Spleen (tissue), 11 donors: ENCODE data around the gene GABRG1. TPM values are rescaled to one million over a fixed set of nuclear protein-coding genes. Genes with fewer than 3 reads are reported as not detected.

Experiments used
- DNase-seq: peaks from one replicate; pipeline ENCODE4 v3.0.0-alpha.2; 2020
- H3K27ac ChIP-seq, 8 donors: fragments of 200-600 bp; sonication (generic) in 7 of 8; 1 replicate in 4 of 8; 2 replicates in 4 of 8; pipeline versions ENCODE4 v1.5.0 to v1.8.0; 2016 to 2021; ENCODE audit warnings: inconsistent platforms in 4 of 8, mild to moderate bottlenecking in 4 of 8, moderate library complexity in 1 of 8
- H3K27me3 ChIP-seq, 7 donors: fragments of 200-600 bp; sonication (generic) in 6 of 7; replicated peaks in 1 of 7; 1 replicate in 4 of 7; 2 replicates in 3 of 7; pipeline versions ENCODE4 v1.5.0 to v1.8.0; 2016 to 2021; ENCODE audit warnings: inconsistent platforms in 3 of 7, mild to moderate bottlenecking in 1 of 7
- H3K36me3 ChIP-seq, 6 donors: fragments of 200-600 bp; sonication (generic) in 5 of 6; 1 replicate in 4 of 6; 2 replicates in 2 of 6; pipeline versions ENCODE4 v1.5.0 to v1.8.0; 2016 to 2021; ENCODE audit warnings: inconsistent platforms in 2 of 6
- H3K4me1 ChIP-seq, 6 donors: fragments of 200-600 bp; sonication (generic) in 5 of 6; 1 replicate in 3 of 6; 2 replicates in 3 of 6; pipeline versions ENCODE4 v1.5.0 to v1.8.0; 2016 to 2021; ENCODE audit warnings: inconsistent platforms in 3 of 6
- H3K4me3 ChIP-seq, 8 donors: fragments of 200-600 bp; sonication (generic) in 7 of 8; 1 replicate in 4 of 8; 2 replicates in 4 of 8; pipeline versions ENCODE4 v1.5.0 to v1.8.0; 2016 to 2021; ENCODE audit warnings: inconsistent platforms in 4 of 8, mild to moderate bottlenecking in 4 of 8, moderate library complexity in 2 of 8
- H3K9me3 ChIP-seq, 8 donors: fragments of 200-600 bp; sonication (generic) in 7 of 8; 1 replicate in 4 of 8; 2 replicates in 4 of 8; pipeline versions ENCODE4 v1.5.0 to v1.8.0; 2016 to 2021; ENCODE audit warnings: inconsistent platforms in 4 of 8
- POLR2A ChIP-seq, 3 donors: fragments of 450-650 bp; IDR thresholded peaks; one replicate each; pipeline ENCODE4 v1.5.1; 2017; ENCODE audit warnings: antibody characterized with exemption in 3 of 3, mild to moderate bottlenecking in 1 of 3
- POLR2AphosphoS5 ChIP-seq, 3 donors: sonication (generic); formaldehyde crosslinking; IDR thresholded peaks; one replicate each; pipeline ENCODE4 v1.5.1; 2017; ENCODE audit warnings: antibody characterized with exemption in 3 of 3
- WGBS, 5 donors: extraction: QIAGEN DNeasy Blood & Tissue Kit in 3 of 5; methylation state at CpG; one replicate each; pipeline versions ENCODE4 v1.1.5 to v1.1.7; 2013 to 2018; 5-methylcytosine and 5-hydroxymethylcytosine counted together
- intact Hi-C: fragments of 100-400 bp; cut with DNase I; formaldehyde crosslinking; loops from one replicate; pipeline ENCODE4 v1.15.0; 2023; ENCODE audit warnings: low total_unique reads
- polyA plus RNA-seq, 3 donors: library from polyadenylated mRNA; stranded (reverse); fragments of 200-250 nt; gene quantifications; one replicate each; pipeline ENCODE4 v1.2.1, GENCODE V29; 2013
- total RNA-seq, 7 donors: library from RNA; depleted of rRNA in 3 of 7; stranded (reverse); fragments of >200 nt in 3 of 7; fragmentation: NEBNext Ultra II Directional in 4 of 7; extraction: Animal tissue kit (Norgen Biotek cat#: 25700) in 4 of 7; gene quantifications; one replicate each; pipeline versions ENCODE4 v1.1.0 to v1.2.1, GENCODE V29; 2016 to 2021
- TF ChIP-seq, protein P1 (sequence below), 11 experiments: fragments of 200-600 bp in 7 of 11; fragments of 450-650 bp in 4 of 11; sonication (generic) in 4 of 11; IDR thresholded peaks in 8 of 11; conservative IDR thresholded peaks in 3 of 11; 1 replicate in 7 of 11; 2 replicates in 4 of 11; pipeline versions ENCODE4 v1.4.0 to v1.8.0; 2016 to 2021; ENCODE audit warnings: antibody characterized with exemption in 11 of 11, inconsistent platforms in 4 of 11, mild to moderate bottlenecking in 1 of 11
- donor health status: healthy with polysubstance abuse.
- donor health status: DM: no; HTN: no; CAD: no; lungs with moderate emphysema.
- donor health status: DM: no; HTN: no; CAD: no.
- donor health status: Bipolar disorder and iron deficiency.
- donor health status: healthy.
- donor health status: DM: no; HTN: no; CAD: no.
- donor health status: DM: yes; HTN: yes; CAD: no.

Gene GABRG1
- total and polyA plus RNA-seq, 10 donors = under 0.01 to 0.09 (median 0.06) TPM; not detected in 5

- H3K4me1 ChIP-seq = no peaks in the 10 kb centered on the region
- H3K36me3 ChIP-seq = no peaks in the 10 kb centered on the region
- TF ChIP-seq, protein P1, sequence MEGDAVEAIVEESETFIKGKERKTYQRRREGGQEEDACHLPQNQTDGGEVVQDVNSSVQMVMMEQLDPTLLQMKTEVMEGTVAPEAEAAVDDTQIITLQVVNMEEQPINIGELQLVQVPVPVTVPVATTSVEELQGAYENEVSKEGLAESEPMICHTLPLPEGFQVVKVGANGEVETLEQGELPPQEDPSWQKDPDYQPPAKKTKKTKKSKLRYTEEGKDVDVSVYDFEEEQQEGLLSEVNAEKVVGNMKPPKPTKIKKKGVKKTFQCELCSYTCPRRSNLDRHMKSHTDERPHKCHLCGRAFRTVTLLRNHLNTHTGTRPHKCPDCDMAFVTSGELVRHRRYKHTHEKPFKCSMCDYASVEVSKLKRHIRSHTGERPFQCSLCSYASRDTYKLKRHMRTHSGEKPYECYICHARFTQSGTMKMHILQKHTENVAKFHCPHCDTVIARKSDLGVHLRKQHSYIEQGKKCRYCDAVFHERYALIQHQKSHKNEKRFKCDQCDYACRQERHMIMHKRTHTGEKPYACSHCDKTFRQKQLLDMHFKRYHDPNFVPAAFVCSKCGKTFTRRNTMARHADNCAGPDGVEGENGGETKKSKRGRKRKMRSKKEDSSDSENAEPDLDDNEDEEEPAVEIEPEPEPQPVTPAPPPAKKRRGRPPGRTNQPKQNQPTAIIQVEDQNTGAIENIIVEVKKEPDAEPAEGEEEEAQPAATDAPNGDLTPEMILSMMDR (IDR thresholded peaks at IDR 0.05 in 8 of 11, conservative IDR thresholded peaks at IDR 0.05 in 3 of 11) = no peak
- no peak for TF ChIP-seq POLR2AphosphoS5 (IDR thresholded peaks at IDR 0.05)
- DNase-seq = no peak
- no peak overlapping the region for H3K4me3 ChIP-seq
- H3K27ac ChIP-seq = no peak overlapping the region
- WGBS, 5 donors = 56 to 79% (median 63%) methylated on average over 1 of the region's 1 CpG
- H3K9me3 ChIP-seq = peaks cover 0 to 13% (median 0%) of the 10 kb centered on the region in 8 donors
- H3K27me3 ChIP-seq = no peaks in the 10 kb centered on the region
- intact Hi-C loops = no loop called here
Measured at GRCh38 chr4:45989775-45990174, 134.1 kb downstream of the GABRG1 start.

GRCh38 chr4:45987858-45988257 lies 136.0 kb downstream of the GABRG1 start:
- Histone ChIP-seq H3K4me1 (no peaks in the 10 kb centered on the region), H3K9me3 (peaks cover 0 to 13% (median 0%) of the 10 kb centered on the region in 8 donors), H3K36me3 (no peaks in the 10 kb centered on the region), H3K27ac (no peak overlapping the region), H3K27me3 (no peaks in the 10 kb centered on the region), H3K4me3 (no peak overlapping the region)
- no peak for DNase-seq
- no peak for TF ChIP-seq POLR2A (IDR thresholded peaks at IDR 0.05)
- WGBS, 5 donors = 75 to 92% (median 88%) methylated on average over 1 of the region's 1 CpG
- intact Hi-C loops = no loop called here
